Measurements from ENCODE around the gene COG5.

Gene COG5

GRCh38 chr7:107212725-107213124, 351.0 kb downstream of the COG5 start:
- DNase-seq: no peak

GRCh38 chr7:107210400-107210799, 353.3 kb downstream of the COG5 start:
- no peak for DNase-seq

GRCh38 chr7:107209565-107209964, 354.2 kb downstream of the COG5 start:
- no peak for DNase-seq

- no peak for DNase-seq
Measured at GRCh38 chr7:107208563-107208962, 355.2 kb downstream of the COG5 start.

- no peak for DNase-seq
Measured at GRCh38 chr7:107208024-107208521, 355.6 kb downstream of the COG5 start.

GRCh38 chr7:107207459-107207858, 356.3 kb downstream of the COG5 start:
- DNase-seq: no peak

- DNase-seq: no peak
Measured at GRCh38 chr7:107206706-107207105, 357.0 kb downstream of the COG5 start.

GRCh38 chr7:107206136-107206535, 357.6 kb downstream of the COG5 start:
- DNase-seq: no peak

- no peak for DNase-seq
Measured at GRCh38 chr7:107203607-107204006, 360.1 kb downstream of the COG5 start.

- no peak for DNase-seq
Measured at GRCh38 chr7:107201795-107202450, 361.8 kb downstream of the COG5 start.

- DNase-seq: no peak
Measured at GRCh38 chr7:107196834-107197610, 366.7 kb downstream of the COG5 start.

GRCh38 chr7:107194052-107194451, 369.7 kb downstream of the COG5 start:
- DNase-seq: no peak

GRCh38 chr7:107190090-107190489, 373.6 kb downstream of the COG5 start:
- DNase-seq: no peak

GRCh38 chr7:107187774-107188173, 375.9 kb downstream of the COG5 start:
- no peak for DNase-seq

GRCh38 chr7:107186240-107186639, 377.5 kb downstream of the COG5 start:
- DNase-seq: no peak

GRCh38 chr7:107185716-107186115, 378.0 kb downstream of the COG5 start:
- DNase-seq: no peak

- DNase-seq: no peak
Measured at GRCh38 chr7:107181172-107181571, 382.5 kb downstream of the COG5 start.

- peak; percentile 75 for DNase-seq
Measured at GRCh38 chr7:107180378-107180777, 383.3 kb downstream of the COG5 start.

GRCh38 chr7:107179326-107180164, 384.2 kb downstream of the COG5 start:
- DNase-seq: peak; percentile 44

GRCh38 chr7:107173691-107174406, 389.9 kb downstream of the COG5 start:
- no peak for DNase-seq

- DNase-seq: no peak
Measured at GRCh38 chr7:107173191-107173590, 390.5 kb downstream of the COG5 start.

GRCh38 chr7:107172276-107173032, 391.3 kb downstream of the COG5 start:
- no peak for DNase-seq

All from HCEC 1CT (cell line).